ENCODE results near the gene CRISPLD2.

Gene CRISPLD2

DNA sequence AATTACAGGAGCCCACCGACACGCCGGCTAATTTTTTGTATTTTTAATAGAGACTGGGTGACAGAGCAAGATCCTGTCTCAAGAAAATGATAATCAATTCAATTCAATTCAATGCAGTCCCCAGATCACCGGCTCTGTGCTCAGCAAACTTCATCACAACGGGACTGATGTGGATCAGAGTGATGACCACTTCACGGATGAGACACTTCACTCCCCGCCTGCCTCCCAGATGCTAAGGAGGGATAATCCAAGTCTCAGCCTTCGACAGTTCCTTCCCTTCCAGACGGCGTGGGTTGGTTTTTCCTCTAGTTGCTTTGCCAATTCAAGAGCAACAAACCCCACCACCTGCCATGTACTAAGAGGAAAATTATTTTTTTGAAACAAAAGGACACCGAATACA, 97.7 kb downstream of the CRISPLD2 start:
- no peak for DNase-seq

DNA sequence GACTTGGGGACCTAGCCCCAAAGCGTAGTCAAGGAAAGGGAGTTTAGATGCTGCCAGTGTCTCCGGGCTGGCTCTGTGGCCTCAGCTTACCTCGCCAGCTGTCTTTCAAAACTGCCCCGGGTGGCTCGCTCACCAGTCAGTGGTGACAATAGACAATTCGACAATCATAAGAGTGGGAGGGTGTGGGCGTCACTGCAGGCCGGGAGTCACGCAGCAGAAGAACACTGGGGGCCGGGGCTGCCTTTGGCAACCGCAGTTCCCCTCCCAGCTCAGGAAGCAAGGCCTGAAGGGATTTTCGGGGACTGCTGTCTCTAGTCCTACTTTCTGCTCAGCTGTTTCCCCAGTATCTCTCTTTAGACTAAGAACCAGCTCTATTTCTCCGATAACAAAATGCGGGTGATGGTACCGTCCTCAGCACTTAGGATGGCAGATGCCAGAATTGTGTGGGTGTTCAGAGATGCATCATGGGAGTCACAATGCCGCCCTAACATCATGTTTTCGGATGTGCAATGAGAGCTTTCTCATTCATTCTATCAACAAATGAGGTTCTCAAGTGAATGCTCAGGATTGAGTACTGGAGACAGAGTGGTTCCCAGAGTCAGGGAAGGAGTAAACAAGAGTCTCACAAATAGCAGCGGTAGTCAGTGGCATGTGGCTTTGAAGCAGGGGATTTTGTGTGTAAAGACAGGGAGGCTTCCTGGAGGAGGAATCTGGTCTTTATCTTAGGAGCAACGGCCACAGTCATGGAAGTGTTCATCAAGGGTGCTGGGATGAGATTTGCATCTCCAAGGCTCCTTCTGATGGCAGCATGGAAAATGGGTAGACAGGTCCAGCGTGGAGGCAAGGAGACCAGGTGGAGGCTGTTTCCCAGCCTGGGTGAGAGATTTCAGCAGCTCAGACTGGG, 98.5 kb downstream of the CRISPLD2 start:
- DNase-seq = no peak

DNA sequence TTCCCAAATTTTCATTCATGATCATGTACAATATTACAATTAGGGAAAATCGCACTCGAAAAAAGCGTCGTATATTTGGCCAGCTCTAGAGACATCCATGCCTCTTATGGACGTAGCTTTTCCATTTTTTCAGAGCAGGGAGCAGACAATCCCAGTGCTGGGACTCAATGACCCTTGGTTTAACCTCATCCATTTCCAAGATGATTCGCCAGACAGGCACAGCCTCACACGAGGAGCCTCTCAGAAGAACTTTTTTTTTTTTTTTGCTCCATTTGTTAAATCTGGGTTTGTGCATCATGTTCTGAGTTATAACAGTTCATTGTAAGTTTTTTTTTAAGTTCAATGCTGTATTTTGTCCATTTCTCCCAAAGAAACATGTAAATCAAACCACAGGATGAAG, 99.5 kb downstream of the CRISPLD2 start:
- DNase-seq = no peak

DNA sequence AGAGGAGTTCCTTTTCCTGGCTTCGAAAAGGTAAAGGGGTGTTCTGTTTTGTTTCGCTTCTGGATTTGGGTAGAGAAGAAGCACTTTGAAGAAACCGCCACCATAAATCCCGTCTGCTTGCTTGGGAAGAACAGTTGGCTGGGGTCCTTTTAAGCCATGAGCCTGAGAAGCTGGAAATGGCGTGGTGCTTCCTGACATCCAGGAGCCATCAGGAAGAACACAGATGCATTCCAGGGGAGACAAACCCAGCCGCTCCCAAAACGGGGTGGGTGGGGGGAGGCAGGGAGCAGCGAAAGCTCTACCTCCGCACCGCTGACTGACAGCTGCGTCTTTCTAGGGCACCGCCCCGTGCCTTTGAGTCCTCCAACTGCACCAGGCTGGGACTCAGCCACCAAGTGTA, 99.9 kb downstream of the CRISPLD2 start:
- DNase-seq = no peak

DNA sequence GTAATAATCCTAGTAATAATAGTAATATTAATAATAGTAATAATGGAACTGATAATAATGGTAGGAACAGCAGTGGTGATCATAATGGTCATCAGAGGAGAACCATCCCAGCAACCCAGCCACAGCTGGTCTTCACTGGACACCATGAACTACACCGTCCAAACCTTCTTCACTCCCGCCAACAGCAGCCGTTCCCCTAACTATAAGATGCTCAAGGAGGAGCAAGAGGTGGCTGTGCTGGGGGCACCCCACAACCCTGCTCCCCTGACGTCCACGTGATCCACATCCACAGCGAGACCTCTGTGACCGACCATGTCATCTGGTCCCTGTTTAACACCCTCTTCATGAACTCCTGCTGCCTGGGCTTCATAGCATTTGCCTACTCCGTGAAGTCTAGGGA, 100.5 kb downstream of the CRISPLD2 start:
- no peak for DNase-seq

DNA sequence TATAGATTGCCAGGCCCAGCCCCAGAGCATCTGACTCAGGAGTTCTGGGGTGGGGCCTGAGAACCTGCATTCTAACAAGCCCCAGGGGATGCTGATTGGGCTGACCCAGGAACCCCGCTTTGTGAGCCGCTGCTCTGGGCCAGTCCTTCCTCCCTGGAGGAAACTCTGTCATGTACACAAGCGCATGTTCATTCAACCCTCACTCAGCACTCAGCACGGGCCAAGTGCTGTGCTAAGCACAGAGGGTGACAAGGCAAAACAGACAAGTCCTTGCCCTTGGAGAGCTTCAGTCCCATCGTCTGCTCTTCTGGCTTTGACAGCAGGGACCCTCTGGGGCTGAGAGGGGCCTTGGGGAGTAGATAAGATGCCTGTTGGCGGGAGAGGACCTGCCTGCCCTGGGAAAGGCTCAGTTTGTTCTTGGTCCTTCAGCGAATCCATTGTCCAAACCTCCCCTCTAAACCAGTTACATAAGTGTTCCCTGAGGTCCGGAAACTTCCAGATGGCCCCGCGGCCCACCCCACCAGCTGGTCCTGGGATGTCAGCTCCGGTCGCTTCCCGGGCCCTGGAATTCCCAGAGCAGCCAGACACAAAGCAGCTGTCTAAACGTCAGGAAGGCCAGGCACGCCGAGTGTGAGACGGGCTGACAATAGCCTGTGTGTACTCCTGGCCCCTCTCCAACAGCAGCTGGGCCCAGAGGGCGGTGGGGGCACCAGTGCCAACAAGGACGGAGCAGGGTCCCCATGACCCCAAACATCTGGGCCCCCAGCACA, 102.8 kb downstream of the CRISPLD2 start:
- no peak for DNase-seq

DNA sequence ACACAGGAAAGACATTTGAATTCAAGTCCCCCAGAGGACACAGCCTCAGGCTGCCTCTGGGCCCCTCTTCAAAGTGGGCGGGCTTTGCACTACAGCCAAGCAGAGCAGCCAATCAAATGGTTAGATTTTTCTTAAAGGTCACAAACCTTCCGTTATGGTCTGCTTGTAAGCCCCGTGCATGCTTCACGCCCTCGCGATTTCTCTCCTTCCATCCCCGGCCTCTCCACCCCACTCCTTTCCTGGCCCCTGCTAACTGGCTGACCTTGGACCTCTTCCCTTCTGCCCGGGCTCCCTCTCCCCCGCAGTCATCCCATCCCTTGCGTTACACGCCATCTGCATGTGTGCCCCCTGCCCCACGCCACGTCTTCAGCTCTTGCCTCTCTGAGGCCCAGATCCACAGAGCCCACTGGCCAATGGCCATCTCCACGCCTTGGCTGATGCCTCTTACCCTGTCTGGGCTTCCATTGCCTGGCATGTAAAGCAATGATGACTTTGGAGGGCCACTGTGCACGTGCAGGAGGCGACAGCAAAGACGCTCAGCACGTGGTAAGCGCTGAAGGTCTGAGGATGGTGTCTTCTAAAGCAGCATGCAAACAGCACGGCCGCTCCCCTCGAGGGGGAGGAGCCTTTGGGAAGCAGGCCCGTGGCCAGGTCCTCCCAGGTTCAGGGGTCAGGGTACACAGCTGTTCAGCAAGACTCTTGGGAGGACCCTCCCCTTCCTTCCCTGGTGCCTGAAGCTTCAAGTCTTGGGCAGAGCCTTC, 104.7 kb downstream of the CRISPLD2 start:
- no peak for DNase-seq

DNA sequence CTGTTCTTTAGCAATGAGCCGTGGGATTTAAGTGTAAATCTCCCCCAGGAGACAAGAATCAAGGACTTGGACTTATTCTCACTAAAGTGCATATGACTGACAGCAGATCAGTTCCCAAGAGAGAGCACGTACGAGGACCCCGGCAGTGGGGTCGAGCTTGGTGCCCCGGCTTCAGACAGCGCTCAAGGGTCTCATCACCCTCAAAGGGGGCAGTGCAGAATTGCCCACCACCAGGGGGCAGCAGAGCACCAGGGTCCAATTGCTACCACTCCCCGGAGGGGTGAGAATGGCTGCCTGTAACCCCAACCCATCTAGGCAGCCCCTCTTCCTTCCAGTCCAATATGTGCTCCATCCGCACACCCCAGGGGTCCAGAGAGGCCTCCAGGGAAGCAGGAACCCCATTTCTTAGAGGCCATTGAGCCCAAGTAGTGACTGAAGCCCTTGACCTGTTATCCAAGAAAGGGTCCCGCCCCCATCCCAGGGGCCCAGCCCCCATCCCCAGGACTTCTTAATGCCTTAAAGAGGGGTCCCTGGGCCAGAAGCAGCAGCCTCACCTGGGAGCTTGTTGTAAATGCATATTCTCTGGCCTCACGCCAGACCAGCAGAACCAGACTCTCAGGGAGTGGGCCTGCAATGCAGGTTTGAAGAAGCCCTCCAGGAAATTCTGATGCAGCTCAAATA, 105.4 kb downstream of the CRISPLD2 start:
- DNase-seq = peak; percentile 81

DNA sequence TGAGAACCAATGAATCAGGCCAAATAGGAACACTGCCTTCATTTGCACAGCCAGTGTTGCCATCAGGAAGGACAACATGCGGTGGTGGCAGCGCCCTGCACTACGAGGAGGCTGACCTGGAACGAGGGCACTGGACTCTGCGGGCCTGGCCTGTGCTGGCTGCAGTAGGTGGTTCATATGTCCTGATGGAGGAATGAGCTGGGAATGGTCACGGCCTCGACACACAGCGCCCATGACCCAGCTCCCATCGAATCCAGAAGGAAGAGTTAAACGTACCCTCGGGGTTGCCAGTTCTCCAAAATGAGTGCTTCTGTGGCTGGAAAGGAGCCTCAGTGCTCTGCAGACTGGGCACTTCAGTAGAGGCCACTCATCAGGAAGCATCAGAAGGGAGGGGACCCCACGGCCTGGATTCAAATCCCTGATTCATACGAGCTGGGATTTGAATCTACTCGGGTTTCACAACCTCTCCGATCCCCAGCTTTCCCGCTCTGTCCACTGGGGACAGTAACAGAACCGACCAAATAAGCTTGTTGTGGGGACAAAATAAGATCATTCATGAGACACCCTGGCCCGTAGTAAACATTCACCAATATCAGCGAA, 106.1 kb downstream of the CRISPLD2 start:
- DNase-seq = no peak

DNA sequence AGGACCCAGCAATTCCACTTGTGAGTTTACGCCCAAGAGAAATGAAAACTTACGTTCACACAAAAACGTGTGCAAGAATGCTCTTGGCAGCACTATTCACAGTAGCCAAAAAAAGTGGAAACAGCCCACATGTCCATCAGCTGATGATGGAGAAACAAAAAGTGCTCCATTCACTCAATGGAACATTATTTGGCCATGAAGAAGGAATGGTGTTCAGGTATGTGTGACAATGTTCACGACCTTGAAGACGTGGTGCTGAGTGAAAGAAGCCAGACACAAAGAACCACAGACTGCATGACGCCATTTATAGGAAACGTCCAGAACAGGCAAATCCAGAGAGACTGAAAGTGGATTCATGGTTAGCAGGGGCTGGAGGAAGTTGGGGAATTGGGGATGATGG, 106.7 kb downstream of the CRISPLD2 start:
- DNase-seq = no peak

DNA sequence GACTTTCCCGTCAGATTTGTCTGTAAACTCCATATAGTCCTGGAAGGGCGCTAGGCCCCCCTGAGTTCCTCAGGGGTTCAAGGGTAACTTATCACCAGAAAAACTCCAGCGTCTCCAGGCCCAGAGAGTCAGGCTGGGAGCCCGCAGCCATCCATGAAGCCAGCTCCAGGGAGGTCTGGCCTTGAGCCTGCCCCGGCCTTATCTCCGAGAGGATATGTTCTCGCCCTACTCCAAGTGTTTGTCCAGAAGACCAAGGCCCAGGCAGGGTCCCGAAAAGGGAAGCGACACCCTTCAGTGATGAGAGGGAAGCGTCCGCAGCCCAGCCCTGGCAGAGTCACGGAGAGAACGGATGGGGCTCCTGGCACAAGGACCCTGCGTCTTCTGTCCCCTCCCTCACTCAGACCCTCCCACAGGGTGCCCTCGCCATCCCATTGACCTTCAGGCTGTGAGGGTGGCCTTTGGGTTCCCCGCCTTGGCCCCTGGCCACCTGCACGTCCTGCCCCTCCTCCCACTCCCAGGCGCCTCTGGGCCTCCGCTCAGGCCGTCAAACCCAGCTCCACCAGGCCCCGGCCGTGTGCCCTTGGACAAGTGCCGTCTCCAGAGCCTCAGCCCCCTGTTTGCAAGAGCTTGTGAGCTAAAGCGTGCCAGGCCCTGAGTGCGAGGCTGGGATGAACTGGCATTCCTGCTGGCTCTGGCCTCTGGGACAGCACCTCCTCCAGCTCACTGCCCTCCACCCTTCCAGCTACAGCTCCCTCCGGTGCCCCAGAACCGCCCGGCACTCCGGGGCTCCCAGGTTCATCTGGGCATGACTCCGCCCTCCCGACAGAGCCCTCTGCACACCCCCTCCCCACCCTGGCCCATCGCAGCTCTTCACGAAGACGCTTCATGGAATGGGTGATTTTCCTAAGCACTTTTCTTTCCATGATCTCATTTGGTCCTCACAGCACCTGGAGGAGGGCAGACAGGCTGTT, 108.1 kb downstream of the CRISPLD2 start:
- no peak for DNase-seq

DNA sequence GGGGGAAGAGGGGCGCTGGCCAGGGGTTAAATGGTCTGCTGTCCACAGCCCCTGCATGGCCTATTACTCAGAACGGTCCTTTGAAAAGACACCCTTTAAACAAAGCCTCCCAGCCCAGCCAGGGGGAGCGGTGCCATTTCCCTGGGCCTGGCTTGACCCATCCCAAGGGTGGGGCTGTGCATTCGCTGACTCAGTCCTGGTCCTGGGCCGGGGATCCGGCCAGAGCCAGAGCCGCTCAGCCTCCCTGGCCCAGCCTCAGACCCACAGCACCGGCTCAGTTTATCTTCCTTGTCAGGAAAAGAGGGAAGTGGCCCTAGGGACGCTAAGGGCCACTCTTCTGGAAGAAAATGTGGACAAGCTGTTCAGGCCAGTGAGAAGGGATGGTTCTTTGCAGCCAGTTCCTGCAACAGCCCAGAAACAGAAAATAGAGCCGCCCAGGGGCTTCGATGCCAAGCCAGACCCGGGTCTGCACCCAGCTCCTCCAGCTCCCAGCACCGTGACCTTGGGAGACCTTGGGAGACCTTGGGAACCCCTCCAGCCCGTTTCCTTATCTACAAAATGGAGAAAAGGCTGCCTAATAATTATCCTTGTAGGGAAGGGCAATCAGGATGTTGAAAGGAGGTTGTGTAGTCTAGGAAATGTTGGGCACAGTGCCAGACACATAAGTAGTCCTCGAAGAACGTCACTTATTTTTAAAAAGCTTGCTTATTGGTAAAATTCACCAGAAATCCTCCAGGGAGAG, 109.1 kb downstream of the CRISPLD2 start:
- DNase-seq = no peak

DNA sequence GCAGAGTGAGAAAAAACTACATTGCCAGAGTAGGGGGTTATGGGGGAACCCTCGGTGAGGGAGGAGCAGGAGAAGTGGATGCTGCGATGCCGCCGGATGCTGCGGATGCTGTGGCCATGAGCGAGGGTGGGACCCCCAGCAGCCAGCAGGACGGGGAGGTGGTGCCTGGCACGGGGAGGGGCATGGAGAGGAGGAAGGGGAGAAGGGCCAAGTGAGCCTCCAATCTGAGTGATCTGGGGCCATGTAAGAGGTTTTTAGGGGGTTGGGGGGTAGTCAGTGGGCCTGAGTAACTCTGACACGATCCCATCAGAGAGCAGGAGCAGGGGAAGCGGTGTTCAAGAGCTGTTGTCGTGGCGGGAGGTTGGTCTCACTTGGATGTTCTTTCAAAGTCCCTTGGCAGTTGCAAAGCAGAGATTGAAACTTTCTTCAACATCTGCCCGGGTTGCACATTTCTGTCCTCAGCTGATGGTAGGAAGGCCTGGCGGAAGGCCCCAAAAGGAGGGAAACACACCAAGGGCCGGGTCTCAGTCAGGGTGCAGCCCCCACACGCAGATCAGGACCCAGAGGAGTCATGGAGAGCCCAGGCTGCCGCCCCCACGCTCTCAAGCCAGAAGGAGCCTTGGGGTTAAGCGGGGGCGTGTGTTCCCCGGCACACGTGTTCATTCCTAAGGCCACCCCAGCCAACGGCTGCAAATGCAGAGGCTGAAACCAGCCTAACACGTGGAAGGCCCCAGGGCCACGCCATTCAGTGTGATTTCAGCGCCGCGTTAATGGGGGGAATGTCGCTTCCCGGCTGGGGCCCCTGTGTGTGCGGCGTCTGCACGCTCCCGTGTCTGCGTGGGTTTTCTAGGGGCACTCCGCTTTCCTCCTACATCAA, 109.9 kb downstream of the CRISPLD2 start:
- no peak for DNase-seq

DNA sequence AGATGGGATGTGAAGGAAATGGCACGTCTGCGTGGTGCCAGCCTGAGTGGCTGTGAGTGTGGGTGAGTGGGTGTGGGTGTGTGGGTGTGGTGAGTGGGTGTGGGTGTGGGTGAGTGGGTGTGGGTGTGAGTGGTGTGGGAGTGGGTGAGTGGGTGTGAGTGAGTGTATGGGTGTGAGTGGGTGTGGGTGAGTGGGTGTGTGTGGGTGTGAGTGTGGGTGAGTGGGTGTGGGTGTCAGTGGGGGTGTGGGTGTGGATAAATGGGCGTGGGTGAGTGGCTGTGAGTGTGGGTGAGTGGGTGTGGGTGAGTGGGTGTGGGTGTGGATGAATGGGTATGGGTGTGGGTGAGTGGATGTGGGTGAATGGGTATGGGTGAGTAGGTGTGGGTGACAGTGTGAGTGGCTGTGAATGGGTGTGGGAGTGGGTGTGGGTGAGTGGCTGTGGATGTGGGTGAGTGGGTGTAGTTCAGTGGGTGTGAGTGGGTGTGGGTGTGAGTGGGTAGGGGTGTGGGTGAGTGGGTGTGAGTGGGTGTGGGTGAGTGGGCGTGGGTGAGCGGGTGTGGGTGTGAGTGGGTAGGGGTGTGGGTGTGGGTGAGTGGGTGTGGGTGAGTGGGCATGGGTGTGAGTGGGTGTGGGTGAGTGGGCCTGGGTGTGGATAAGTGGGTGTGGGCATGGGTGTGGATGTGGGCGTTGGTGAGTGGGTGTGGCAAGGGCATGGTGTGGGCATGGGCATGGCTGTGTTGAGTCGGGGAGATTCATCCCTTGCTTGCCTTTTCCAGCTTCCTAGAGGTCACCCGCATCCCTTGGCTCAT, 110.7 kb downstream of the CRISPLD2 start:
- DNase-seq = peak; percentile 16

DNA sequence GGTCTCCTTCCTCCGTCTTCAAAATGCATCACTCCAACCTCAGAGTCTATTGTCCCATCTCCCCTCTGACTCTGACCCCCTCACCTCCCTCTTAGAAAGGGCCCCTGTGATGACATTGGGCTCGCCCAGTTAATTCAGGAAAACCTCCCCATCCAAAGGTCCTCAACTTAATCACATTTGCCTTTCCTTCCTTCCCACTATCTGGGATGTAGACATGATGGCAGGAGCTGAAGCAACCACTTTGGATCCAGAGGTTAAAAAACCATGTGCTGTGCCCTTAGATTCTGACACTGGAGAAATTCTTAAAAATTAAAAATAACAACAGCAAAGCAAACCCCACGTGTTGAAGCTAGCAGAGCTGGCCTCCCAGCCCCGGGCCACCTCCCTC, 111.3 kb downstream of the CRISPLD2 start:
- DNase-seq = no peak

DNA sequence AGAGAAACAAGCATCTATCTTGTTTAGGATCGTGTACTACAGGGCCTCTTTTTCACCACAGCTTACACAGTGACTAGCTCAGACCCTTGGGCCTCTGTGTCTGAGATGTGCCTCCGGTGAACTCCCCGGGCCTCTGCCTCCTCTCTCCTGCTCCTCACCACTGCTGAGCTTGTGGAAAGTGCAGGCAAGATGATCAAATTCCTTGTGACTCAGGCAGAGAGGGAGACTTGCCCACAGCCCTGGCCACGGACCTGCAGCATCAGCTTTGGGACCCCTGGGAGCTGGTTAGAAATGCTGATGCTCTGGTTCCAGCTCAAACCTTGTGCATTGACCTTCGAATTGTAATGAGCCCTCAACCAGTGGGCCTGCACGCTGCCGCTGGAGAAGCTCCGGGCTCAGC, 111.7 kb downstream of the CRISPLD2 start:
- no peak for DNase-seq

DNA sequence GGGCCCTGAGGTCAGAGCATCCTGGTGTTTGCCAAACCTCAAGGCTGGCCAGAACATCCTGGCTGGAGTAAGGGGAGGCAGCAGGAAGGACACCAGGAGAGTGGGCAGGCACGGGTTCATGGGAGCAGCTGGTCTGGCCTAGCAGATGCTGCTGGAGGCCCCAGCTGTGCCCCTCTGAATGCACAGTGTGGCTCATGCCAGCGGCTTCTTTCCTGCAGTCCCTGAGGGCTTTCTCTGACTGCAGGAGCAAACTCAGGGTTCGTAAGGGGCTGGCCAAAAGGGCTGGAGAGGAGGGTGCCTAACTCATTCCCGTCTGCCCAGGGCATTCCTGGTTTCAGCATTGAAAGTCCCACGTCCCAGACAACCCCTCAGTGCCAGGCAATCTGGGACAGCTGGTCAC, 112.9 kb downstream of the CRISPLD2 start:
- no peak for DNase-seq
